Epithelial cell of proximal tubule (primary cell): Measurements from ENCODE around the gene SERPINA4. TPM values are rescaled to one million over a fixed set of nuclear protein-coding genes. Genes with fewer than 3 reads are reported as not detected.

Experiments
- DNase-seq: peaks from one replicate; pipeline ENCODE4 v3.0.0-alpha.2; 2011; ENCODE audit warnings: low read depth
- H3K4me3 ChIP-seq: 2 replicates; pipeline ENCODE4 v1.5.1; 2011; ENCODE audit warnings: low read depth, mild to moderate bottlenecking, low read length
- total RNA-seq: library from RNA; depleted of rRNA; stranded (reverse); fragments of >200 nt; gene quantifications from 2 replicates; pipeline ENCODE4 v1.2.3, GENCODE V29; 2015
- TF ChIP-seq, protein P1 (sequence below): conservative IDR thresholded peaks from 2 replicates; pipeline ENCODE4 v1.5.1; 2012; ENCODE audit warnings: low read depth, mild to moderate bottlenecking, low read length

SERPINA4 gene
- total RNA-seq, 1 donor from 2014 or later, result not detected

DNA sequence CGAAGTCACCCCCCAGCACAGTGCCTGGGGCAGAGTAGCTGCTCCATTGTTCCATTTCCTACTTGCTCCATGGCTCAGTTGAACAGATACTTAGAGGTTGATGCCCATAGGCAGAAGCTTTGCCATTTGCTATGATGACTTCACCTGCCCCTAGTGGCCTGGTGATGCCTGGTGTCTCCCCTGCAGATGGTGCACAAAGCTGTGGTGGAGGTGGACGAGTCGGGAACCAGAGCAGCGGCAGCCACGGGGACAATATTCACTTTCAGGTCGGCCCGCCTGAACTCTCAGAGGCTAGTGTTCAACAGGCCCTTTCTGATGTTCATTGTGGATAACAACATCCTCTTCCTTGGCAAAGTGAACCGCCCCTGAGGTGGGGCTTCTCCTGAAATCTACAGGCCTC is 30.6 kb downstream of the SERPINA4 start:
- DNase-seq, result no peak
- H3K4me3 ChIP-seq, result no peak overlapping the region
- TF ChIP-seq, protein P1, sequence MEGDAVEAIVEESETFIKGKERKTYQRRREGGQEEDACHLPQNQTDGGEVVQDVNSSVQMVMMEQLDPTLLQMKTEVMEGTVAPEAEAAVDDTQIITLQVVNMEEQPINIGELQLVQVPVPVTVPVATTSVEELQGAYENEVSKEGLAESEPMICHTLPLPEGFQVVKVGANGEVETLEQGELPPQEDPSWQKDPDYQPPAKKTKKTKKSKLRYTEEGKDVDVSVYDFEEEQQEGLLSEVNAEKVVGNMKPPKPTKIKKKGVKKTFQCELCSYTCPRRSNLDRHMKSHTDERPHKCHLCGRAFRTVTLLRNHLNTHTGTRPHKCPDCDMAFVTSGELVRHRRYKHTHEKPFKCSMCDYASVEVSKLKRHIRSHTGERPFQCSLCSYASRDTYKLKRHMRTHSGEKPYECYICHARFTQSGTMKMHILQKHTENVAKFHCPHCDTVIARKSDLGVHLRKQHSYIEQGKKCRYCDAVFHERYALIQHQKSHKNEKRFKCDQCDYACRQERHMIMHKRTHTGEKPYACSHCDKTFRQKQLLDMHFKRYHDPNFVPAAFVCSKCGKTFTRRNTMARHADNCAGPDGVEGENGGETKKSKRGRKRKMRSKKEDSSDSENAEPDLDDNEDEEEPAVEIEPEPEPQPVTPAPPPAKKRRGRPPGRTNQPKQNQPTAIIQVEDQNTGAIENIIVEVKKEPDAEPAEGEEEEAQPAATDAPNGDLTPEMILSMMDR, result no peak

DNA sequence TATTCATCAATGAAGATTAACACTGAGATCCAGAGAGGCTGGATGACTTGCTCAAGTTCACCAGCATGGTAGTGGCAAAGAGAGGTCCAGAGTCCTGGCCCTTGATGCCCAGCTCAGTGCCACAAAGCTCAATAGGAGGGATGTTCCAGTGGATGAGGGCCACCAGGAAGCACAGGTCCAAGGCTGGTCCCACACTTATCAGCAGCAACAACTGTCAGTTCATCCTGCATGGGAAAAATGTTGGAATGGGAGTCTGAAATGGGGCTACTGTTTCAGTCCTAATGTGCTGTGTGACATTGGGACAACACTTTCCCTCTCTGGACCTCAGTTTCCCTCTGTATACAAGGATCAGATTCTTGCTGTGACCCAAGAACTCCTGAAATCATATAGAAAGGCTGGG is 31.2 kb downstream of the SERPINA4 start:
- TF ChIP-seq, protein P1, result no peak
- no peak for DNase-seq
- H3K4me3 ChIP-seq, result no peak overlapping the region

DNA sequence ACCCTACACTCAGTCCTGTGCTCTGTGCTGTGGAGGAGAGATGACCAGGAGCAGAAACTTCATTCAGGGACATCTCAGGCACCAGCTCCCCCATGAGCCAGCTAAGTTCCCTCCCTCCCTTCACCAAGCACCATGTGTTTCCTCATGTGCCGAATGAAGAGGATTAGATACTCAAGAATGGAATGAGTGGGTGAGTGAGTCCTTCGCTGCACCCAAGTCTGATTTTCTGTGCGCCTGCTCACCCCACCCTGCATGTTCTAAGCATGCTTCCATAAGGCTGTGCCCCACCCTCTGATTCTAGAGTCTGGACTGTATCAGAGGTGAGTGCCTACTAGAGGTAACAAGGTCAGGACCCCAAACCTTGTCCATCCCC is 32.1 kb downstream of the SERPINA4 start:
- TF ChIP-seq, protein P1, result no peak
- no peak overlapping the region for H3K4me3 ChIP-seq
- DNase-seq, result no peak

DNA sequence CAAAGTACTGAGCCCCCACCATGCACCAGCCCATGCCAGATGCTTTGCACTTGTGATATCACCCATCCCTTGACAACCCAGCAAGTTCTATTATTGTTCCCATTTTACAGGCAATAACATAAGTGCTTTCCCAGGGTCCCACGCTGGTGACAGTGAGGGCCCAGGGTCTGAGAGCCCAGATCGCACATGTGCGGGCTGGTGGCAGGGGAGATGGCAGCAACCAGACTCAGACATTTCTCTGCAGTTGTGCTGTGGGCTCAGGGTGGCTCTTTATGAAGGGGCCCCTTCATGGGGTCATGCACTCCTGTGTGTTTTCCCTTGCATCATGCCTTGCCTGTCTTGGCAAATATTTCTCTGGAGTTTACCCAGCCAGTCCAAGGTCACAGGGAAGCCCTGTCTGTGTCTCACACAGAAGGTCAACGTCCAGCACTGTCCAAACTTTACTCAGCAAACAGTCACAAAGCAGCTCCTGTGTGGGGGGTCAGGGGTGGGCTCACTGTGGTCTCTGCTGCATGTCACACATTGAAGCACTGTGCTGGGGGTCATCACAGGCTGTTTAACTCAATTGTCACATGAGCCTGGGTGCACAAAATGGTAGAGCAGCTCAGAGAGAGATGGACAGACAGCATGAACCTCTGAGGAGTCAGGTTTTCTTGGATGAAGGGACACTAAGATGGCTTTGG is 32.6 kb downstream of the SERPINA4 start:
- DNase-seq, result no peak
- no peak overlapping the region for H3K4me3 ChIP-seq
- TF ChIP-seq, protein P1, result no peak

DNA sequence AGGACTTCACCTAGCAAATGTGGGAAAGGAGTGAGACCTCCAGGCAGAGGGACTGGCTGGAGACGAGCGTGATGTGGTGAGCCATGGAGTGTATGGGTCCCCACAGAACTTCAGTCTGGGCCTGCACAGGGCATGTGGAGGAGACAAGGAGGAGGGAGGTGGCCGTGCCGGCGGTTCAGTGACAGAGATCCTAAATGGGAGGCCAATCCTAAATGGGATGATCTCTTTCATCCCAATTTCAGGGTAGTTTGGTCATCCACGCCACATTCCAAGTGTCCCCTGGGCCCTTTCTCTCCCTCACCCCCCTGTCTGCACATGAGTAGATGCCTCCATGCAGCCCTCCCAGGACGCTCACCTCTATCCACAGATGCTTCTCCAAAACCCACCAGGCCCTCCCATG is 33.2 kb downstream of the SERPINA4 start:
- no peak overlapping the region for H3K4me3 ChIP-seq
- no peak for DNase-seq
- TF ChIP-seq, protein P1, result no peak

DNA sequence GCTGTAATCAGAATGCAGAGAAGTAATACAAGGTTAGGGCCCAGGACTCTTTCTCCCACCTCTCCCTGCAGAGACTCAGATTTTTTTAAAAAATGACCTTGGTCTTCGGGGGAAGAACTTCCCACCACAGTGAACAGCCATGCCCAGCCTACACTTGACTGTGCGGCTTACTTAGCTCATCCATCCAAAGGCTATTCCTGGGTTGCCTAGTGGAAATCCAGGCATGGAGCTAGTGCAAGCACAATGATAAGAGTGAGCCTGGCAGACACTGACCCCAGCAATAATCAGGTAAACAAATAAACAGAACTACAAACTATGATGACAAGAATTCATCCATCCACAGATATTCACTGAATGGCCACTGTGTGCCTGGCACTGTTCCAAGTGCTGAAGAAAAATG is 34.7 kb downstream of the SERPINA4 start:
- H3K4me3 ChIP-seq, result no peak overlapping the region
- TF ChIP-seq, protein P1, result no peak
- DNase-seq, result no peak

DNA sequence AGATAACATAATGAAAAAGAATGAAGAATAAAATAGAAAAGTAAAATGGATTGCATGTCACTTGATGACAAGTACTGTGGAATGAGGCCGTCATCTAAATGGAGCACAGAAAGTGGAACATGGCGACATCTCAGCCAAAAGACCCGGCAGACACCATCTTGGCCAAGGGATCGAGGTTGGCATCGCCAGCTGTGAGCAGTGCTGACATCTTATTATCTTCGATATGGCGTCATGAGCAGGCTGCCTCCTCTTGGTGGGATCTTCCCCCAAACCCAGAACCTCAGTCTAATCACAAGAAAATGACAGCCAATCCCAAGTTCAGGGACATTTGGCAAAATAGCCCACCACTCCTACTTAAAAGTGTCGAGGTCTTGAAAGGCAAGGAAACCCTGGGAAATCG is 35.1 kb downstream of the SERPINA4 start:
- DNase-seq, result no peak
- TF ChIP-seq, protein P1, result no peak
- no peak overlapping the region for H3K4me3 ChIP-seq
